ENCODE results near the gene OR6B2. TPM values are rescaled to one million over a fixed set of nuclear protein-coding genes. Genes with fewer than 3 reads are reported as not detected.

The OR6B2 gene
- total and polyA plus RNA-seq, 11 donors: not detected

DNA sequence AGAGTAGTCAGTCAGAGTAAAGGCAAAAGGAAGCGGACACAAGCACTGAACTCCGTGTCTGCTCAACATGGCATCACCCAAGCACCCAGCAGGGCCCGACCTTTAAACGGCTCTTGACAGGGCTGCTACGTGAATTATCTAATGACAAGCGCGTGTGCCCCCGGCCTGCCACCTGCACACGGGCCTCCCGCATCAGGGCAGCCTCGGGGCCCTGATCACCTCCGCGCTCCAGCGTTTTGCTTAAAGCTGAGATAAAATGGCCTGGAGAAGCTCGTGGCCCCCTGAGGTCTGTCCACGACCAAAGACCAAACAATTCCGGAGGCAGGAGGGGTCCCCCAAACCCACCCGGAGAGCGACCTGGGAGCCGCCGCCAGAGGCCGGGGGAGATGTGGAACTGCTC is 5.5 kb downstream of the OR6B2 start:
- H3K27me3 ChIP-seq: no peaks in the 10 kb centered on the region
- TF ChIP-seq, protein P1, sequence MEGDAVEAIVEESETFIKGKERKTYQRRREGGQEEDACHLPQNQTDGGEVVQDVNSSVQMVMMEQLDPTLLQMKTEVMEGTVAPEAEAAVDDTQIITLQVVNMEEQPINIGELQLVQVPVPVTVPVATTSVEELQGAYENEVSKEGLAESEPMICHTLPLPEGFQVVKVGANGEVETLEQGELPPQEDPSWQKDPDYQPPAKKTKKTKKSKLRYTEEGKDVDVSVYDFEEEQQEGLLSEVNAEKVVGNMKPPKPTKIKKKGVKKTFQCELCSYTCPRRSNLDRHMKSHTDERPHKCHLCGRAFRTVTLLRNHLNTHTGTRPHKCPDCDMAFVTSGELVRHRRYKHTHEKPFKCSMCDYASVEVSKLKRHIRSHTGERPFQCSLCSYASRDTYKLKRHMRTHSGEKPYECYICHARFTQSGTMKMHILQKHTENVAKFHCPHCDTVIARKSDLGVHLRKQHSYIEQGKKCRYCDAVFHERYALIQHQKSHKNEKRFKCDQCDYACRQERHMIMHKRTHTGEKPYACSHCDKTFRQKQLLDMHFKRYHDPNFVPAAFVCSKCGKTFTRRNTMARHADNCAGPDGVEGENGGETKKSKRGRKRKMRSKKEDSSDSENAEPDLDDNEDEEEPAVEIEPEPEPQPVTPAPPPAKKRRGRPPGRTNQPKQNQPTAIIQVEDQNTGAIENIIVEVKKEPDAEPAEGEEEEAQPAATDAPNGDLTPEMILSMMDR (IDR thresholded peaks at IDR 0.05): no peak
- TF ChIP-seq POLR2A (IDR thresholded peaks at IDR 0.05): no peak
- intact Hi-C loops (cut with DNase I): loop anchor here in 2 of 10 donors (2.0 to 10.0 kb wide), 2 partner anchors 112 to 540 kb away; partner anchors contain the start of genes COPS9 (in 1 of the 2), DUSP28 (in 1 of the 2) and RNPEPL1 (in 1 of the 2)
- H3K9me3 ChIP-seq: no peaks in the 10 kb centered on the region
- DNase-seq: peak in 2 of 5 donors; percentile 18 to 40
- peaks cover 0 to 33% (median 15%) of the 10 kb centered on the region in 12 donors for H3K4me1 ChIP-seq
- WGBS, 4 donors: 0% methylated on average over 8 to 22 of the region's 22 CpGs
- H3K27ac ChIP-seq: peak overlapping the region; percentile 92 to 99 (median 98)
- H3K4me3 ChIP-seq: peak overlapping the region; percentile 54 to 99 (median 95)
- peak in 2 of 4 donors; percentile 36 to 49 for ATAC-seq
- peaks cover 0 to 19% (median 16%) of the 10 kb centered on the region in 9 donors for H3K36me3 ChIP-seq

DNA sequence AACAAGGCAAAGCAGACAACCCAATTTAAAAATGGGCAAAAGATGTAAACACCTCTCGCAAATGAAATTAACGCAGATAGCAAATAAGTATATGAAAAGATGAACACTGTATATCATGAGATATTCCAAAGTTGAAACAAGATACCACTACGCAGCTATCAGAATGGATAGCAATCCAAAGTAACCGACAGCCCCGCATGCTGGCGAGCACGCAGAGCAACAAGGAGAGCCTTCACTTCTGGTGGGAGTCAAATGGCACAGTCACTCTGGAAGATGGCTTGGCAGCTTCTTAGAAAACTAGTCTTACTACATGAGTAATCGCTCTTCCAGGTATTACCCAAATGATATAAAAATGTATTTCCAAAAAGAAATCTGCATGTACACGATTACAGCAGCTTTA is 6.4 kb downstream of the OR6B2 start:
- Histone ChIP-seq H3K9me3 (no peaks in the 10 kb centered on the region), H3K4me3 (peak overlapping the region in 9 of 12 donors; percentile 85 to 99 (median 96)), H3K27me3 (no peaks in the 10 kb centered on the region), H3K27ac (no peak overlapping the region), H3K36me3 (peaks cover 0 to 26% (median 23%) of the 10 kb centered on the region in 9 donors), H3K4me1 (peaks cover 0 to 33% (median 15%) of the 10 kb centered on the region in 12 donors)
- TF ChIP-seq, protein P1 (IDR thresholded peaks at IDR 0.05): no peak
- TF ChIP-seq POLR2A (IDR thresholded peaks at IDR 0.05): no peak
- DNase-seq: no peak
- WGBS, 4 donors: 59 to 74% (median 66%) methylated on average over 9 of the region's 9 CpGs
- no peak for ATAC-seq
- intact Hi-C loops (cut with DNase I): loop anchor here in 2 of 10 donors (2.0 to 10.0 kb wide), 2 partner anchors 113 to 541 kb away; partner anchors contain the start of genes COPS9 (in 1 of the 2), DUSP28 (in 1 of the 2) and RNPEPL1 (in 1 of the 2)

DNA sequence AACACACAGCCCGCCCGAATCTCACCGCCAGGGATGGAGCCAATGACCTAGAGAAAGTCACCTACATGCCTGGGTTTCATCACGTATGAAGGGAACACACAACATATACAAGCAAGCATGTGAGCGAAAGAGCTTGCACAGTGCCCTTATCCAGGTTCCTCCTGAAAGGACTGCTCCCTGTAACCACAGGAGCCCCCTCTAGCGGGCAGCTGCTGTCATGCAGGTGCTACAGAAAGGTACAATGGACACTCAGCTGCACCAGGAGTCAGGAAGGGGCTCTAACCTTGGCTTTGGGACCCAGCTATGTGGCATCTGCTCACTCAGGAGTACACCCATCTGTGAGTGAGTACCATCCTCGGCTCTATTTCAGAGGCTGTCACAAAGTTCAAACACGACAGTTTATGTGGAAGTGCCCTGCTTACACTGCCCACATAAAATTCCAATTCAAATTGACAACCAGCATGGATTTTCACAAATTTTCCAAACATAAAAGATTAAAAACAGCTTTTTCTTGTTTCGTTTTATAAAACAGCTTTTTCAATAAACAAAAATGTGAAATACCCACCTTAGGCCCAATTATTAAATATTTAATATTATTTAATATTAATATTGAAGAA is 8.6 kb downstream of the OR6B2 start:
- peaks cover 0 to 48% (median 45%) of the 10 kb centered on the region in 9 donors for H3K36me3 ChIP-seq
- peaks cover 0 to 33% (median 15%) of the 10 kb centered on the region in 12 donors for H3K4me1 ChIP-seq
- peak; percentile 31 to 78 (median 57) for DNase-seq
- peak in 1 of 4 donors; percentile 24 for ATAC-seq
- no peak overlapping the region for H3K27ac ChIP-seq
- intact Hi-C loops (cut with DNase I): loop anchor here in 1 of 10 donors (10.0 kb wide), 1 partner anchor 543 kb away; the partner anchor contains the start of genes DUSP28 and RNPEPL1
- no peaks in the 10 kb centered on the region for H3K9me3 ChIP-seq
- no peak for TF ChIP-seq POLR2A (IDR thresholded peaks at IDR 0.05)
- TF ChIP-seq, protein P1 (IDR thresholded peaks at IDR 0.05): peak; percentile 54 to 82 (median 71)
- H3K4me3 ChIP-seq: no peak overlapping the region
- no peaks in the 10 kb centered on the region for H3K27me3 ChIP-seq
- 46 to 57% (median 52%) methylated on average over 6 to 9 of the region's 9 CpGs for WGBS, 4 donors

DNA sequence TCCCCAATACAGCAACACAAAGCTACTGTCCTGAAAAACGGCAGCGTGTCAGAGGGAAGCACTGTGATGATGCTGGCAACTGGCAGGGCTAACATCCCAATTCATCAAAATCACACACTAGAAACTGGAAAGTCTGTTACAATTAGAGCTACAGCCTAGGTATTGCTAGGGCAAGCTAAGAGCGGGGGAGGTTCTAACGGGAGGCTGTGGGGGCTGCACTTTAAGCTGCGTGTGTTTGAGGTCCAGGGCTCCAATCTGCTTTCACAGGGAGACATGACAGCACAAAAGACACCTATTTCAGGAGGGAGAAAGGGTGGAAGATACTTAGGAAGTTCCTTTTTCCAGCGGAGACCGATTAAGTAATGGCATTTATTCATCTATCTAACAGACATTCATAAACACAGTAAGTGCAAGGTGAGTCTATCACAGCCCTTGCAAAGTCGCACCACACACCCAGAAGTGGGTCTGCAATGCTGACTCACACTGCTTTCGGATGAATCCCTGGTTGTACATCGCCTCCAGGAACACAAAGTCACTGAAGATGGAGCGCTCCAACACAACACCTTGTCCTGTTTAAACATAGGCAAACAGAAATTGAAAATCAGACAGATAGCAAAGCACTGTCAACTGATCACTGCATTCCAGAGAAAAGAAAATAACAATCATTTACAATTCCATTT is 12.0 kb downstream of the OR6B2 start:
- ATAC-seq: no peak
- Histone ChIP-seq H3K4me1 (peaks cover 0 to 19% (median 5%) of the 10 kb centered on the region in 12 donors), H3K36me3 (peaks cover 0 to 82% (median 79%) of the 10 kb centered on the region in 9 donors), H3K4me3 (no peak overlapping the region), H3K9me3 (no peaks in the 10 kb centered on the region), H3K27ac (no peak overlapping the region), H3K27me3 (no peaks in the 10 kb centered on the region)
- 93 to 95% (median 94%) methylated on average over 11 of the region's 11 CpGs for WGBS, 4 donors
- no peak for DNase-seq
- TF ChIP-seq POLR2A (IDR thresholded peaks at IDR 0.05): no peak
- TF ChIP-seq, protein P1 (IDR thresholded peaks at IDR 0.05): no peak
- intact Hi-C loops (cut with DNase I): no loop called here

All from heart left ventricle (tissue), 16 donors.